GM21381 (cell line): ENCODE data around the gene ITPKB.
"Not testable (repeated sequence)": the region's sequence is repeated elsewhere in the genome, so short reads cannot be mapped to it uniquely, and the experiment has no call there.

ENCODE experiments used
- ATAC-seq: cut with Tn5 transposase; IDR thresholded peaks from one replicate; pipeline ENCODE4 v1.9.1; 2021; ENCODE audit warnings: mild to moderate bottlenecking, moderate library complexity; ENCODE audit not compliant: unreplicated experiment

Gene ITPKB

GRCh38 chr1:226732856-226733291 is 6.2 kb downstream of the ITPKB start:
- no peak for ATAC-seq

- no peak for ATAC-seq
Observed at GRCh38 chr1:226731257-226731893, 7.7 kb downstream of the ITPKB start.

- no peak for ATAC-seq
Observed at GRCh38 chr1:226730836-226731235, 8.2 kb downstream of the ITPKB start.

- ATAC-seq, result no peak
Observed at GRCh38 chr1:226730071-226730470, 9.0 kb downstream of the ITPKB start.

GRCh38 chr1:226728448-226728847 is 10.6 kb downstream of the ITPKB start:
- ATAC-seq, result no peak

- no peak for ATAC-seq
Observed at GRCh38 chr1:226725897-226726267, 13.2 kb downstream of the ITPKB start.

GRCh38 chr1:226723657-226724532 is 15.2 kb downstream of the ITPKB start:
- no peak for ATAC-seq

GRCh38 chr1:226722901-226723656 is 16.0 kb downstream of the ITPKB start:
- no peak for ATAC-seq

GRCh38 chr1:226722240-226722900 is 16.7 kb downstream of the ITPKB start:
- ATAC-seq, result no peak

- not testable (repeated sequence) for ATAC-seq
Observed at GRCh38 chr1:226720574-226720973, 18.5 kb downstream of the ITPKB start.

- no peak for ATAC-seq
Observed at GRCh38 chr1:226719596-226720387, 19.3 kb downstream of the ITPKB start.

- ATAC-seq, result no peak
Observed at GRCh38 chr1:226717256-226717909, 21.7 kb downstream of the ITPKB start.

- no peak for ATAC-seq
Observed at GRCh38 chr1:226716577-226716976, 22.5 kb downstream of the ITPKB start.

GRCh38 chr1:226714148-226714547 is 24.9 kb downstream of the ITPKB start:
- no peak for ATAC-seq

GRCh38 chr1:226712742-226713419 is 26.2 kb downstream of the ITPKB start:
- ATAC-seq, result no peak

- ATAC-seq, result peak; percentile 93
Observed at GRCh38 chr1:226711976-226712741, 26.9 kb downstream of the ITPKB start.

- no peak for ATAC-seq
Observed at GRCh38 chr1:226710501-226710900, 28.6 kb downstream of the ITPKB start.

- no peak for ATAC-seq
Observed at GRCh38 chr1:226709953-226710352, 29.1 kb downstream of the ITPKB start.
